NCI-H82 (cell line): ENCODE measurements around the gene TTYH3.
"Not testable (repeated sequence)": the region's sequence is repeated elsewhere in the genome, so short reads cannot be mapped to it uniquely, and the experiment has no call there.

Experiments used
- DNase-seq: peaks from one replicate; lab custom pipeline; 2025; lab: John Stamatoyannopoulos, UW

TTYH3 gene

DNA sequence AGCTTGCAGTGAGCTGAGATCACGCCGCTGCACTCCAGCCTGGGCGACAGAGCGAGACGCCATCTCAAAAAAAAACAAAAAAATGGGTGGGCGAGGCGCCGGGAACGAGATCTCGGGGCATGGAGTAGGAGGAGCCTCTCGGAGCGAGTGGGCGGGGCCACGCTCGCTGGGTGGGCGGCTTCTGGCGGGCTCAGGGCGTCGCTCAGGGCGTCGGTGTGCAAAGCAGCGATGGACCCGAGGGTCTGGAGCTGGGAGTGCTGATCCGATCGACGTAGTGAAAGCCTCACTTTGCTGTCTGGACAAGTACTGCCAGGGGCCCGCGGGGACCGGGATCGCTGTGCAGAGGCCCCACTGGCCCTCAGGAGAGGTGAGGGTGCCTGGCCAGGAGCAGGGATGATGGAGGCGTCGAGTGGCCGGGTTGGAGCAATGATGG, 33.6 kb downstream of the TTYH3 start:
- peak; percentile 43 for DNase-seq

DNA sequence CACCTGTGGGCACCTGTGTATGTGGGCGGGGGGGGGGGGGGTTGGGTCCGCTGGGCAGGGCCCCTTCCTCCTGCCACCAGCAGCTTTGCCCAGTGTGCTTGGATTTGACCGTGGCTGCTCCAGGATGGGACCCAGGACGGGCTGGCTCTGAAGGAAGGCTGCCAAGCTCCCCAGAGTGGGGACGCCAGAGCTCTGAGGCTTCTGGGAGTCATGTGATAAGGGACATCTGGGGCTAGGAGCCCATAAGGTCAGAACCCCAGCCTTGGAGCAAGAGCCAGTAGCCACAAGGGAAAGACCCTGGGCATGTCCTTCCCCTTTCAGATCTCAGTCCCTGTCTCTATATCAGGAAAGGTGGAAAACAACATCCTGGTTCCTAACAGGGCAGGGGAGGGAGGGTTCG, 34.4 kb downstream of the TTYH3 start:
- no peak for DNase-seq

DNA sequence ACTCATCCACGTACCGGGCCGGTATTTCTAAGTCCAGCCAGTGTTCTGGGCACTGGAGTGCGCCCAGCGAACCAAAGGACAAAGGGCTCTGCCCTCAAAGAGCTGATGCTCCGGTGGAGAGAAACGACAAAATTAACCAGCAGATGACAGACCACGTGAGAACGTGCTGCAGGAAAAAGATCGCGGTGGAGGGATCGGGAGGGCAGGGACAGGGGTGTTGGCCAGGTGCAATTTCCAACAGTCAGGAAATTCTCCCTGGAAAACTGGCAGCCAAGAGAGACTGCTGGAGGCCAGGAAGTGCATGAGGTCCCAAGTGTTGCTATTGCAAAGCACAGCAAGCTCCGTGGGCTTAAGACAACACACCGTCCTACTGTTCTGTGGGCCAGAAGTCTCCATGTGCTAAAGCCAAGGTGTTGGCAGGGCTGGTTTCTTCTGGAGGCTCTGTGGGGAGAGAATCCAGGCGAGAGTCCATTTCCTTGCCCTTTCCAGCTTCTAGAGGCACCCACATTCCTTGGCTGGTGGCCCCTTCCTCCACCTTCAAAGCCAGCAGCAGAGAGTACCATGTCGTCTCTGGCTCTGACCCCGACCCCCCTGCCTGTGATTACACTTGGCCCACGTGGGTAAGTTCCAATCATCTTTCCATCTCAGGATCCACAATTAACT, 34.9 kb downstream of the TTYH3 start:
- no peak for DNase-seq

DNA sequence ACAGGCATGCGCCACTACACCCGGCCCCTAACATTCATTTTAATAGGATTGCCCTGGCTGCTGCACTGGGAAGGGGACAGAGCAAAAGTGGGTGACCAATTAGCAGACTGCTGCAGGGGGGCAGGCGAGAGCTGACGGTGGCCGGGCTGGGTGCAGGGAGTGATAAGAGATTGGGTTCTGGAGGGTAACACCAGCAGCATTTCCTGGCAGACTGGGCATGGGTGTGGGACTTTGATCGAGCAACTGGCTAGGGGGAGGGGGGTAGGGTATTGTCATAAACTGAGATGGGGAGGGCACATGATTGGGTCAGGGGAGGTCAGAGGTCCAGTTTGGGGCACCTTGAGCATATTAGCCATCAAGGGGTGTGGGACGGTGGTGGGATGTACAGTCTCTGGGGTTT, 36.1 kb downstream of the TTYH3 start:
- DNase-seq = peak; percentile 35

DNA sequence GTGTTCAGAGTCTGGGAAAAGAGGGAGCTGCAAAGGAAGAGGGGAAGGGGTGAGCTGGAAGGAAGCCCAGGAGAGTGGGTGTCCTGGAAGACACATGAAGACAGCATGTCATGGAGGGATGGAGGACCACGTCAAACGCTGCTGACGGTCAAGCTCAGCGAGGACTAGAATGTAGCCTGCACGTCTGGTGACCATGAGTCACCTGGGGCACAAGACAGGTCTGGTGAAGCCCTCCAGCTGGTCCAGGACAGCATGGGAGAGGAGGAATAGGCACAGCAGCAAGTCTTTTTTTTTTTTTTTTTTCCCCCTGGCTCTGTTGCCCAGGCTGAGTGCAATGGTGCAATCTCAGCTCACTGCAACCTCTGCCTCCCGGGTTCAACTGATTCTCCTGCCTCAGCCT, 36.6 kb downstream of the TTYH3 start:
- no peak for DNase-seq

DNA sequence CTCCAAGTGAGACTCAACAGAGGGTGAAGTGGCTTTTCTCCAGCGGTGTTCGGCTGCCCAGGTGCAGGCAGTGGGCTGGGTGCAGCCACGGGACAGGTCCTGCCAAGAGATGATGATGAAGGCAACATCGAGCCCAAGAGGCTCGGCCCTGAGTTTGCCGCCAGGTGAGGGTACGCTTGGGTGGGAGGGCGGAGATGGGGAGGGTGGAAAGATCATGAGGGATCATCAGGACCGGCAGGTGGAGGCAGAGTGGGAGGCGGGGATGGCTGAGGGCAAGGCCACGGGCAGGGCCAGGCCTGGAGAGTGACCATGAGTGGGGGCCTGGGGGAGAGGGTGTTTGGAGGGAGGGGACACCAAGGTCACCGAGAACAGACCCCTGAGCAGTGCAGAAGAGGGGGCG, 38.4 kb downstream of the TTYH3 start:
- no peak for DNase-seq

DNA sequence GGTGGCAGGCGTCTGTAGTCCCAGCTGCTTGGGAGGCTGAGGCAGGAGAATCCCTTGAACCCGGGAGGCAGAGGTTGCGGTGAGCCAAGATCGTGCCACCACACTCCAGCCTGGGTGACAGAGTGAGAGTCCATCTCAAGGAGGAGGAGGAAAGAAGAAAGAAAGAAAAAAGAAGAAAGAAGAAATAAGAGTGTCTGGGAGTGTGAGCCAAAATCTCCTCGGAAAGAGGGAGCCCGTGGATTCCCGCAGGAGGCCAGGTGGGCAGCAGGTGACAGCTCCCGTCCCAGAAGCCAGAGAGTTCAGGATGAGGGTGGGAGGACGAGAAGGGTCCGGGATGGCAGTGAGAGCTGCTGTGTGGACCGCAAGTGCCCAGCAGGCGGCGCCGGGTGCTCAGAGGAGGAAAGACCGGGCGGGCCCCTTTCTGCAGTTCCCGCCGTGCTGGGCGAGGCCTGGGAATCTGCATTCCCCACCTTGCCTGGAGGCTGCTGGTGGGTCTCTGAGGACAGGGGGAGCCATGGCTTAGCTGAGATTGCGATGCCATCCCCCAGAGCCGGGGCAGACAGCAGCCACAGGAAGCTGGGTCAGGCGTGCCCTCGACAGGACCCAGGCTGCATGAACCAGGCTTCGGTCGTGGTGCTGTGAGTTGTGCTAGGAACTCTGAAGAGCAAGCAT, 39.1 kb downstream of the TTYH3 start:
- peak; percentile 79 for DNase-seq

DNA sequence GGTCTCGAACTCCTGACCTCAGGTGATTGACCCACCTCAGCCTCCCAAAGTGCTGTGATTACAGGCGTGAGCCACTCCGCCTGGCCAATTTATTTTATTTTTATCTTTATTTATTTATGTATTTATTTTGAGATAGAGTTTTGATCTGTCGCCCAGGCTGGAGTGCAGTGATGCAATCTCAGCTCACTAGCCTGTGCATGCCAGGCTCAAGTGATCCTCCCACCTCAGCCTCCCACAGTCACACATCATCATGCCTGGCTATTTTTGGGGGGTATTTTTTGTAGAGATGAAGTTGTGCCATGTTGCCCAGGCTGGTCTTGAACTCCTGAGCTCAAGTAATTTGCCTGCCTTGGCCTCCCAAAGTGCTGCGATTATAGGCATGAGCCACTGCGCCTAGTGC, 41.4 kb downstream of the TTYH3 start:
- DNase-seq = not testable (repeated sequence)

DNA sequence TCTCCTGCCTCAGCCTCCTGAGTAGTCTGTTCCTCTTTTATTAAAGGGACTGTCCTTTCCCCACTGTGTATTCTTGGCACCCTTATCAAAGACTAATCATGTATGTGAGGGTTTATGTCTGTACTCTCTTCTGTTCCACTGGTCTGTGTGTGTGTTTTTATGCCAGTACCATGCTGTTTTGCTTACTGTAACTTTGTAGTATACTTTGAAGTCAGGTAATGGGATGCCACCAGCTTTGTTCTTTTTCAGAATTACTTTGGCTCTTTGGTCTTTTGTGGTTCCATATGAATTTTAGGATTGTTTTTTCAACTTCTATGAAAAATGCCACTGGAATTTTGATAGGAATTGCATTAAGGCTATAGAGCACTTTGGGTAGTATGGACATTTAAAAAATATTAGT, 42.1 kb downstream of the TTYH3 start:
- DNase-seq = no peak

DNA sequence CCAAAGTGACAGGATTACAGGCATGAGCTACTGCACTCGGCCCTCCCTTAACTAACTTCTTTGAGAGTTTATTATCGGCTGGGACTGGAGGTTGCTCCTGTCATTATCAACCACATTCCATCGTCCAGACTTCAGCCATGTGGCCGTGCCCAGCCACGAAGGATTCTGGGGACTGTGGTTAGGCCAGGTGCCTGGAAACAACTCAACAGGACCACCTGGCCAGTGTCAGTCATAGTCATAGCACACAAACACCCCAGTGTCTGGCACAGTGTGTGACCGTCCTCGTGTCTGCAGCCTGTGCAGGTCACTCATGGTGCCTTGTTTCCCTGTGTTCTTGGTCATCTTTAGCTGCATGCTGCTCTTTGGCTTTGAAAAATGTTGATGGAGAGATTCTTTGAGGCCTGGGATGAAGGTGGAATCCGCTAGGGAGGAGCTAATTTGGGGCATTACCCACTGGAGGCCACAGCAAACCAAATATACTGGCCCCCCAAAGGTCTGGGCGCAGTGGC, 43.5 kb downstream of the TTYH3 start:
- DNase-seq = no peak

DNA sequence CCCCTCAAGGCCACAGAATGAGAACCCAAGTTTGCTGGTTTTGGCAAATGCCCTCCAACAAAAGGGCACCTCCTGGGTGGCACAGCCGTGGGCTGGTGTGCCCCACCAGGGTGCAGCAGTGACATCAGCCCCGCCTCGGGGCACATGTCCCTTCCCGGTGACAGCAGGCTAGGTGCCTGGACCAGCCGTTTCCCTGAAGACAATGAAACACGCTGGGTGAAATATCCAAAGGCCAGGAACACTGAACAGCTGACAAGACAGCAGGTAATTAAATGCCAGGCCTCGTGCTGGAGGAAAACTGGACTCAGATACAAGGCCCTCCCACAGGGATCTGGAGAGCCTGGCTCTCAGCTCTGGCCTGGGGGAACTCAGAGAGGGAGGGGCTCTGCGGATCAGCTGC, 44.8 kb downstream of the TTYH3 start:
- not testable (repeated sequence) for DNase-seq

DNA sequence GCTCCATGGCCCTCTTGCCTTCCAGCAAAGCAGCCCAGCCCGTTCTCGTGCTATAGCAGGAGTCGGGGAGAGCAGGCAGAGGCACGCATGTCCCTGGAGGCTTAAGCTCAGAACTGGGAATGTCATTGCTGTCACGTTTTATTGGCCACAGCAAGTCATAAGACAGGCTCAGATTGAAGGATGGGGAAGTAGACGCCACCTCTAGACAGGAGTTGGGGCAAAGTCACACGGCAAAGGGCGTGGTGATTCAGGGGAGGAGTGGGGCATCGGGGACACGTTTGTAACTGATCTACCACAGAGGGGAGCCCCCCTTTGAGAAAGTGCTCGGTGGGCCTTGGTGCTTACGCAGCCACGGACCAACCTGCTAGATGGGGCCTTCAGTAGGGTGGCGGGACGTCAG, 46.7 kb downstream of the TTYH3 start:
- DNase-seq = not testable (repeated sequence)

DNA sequence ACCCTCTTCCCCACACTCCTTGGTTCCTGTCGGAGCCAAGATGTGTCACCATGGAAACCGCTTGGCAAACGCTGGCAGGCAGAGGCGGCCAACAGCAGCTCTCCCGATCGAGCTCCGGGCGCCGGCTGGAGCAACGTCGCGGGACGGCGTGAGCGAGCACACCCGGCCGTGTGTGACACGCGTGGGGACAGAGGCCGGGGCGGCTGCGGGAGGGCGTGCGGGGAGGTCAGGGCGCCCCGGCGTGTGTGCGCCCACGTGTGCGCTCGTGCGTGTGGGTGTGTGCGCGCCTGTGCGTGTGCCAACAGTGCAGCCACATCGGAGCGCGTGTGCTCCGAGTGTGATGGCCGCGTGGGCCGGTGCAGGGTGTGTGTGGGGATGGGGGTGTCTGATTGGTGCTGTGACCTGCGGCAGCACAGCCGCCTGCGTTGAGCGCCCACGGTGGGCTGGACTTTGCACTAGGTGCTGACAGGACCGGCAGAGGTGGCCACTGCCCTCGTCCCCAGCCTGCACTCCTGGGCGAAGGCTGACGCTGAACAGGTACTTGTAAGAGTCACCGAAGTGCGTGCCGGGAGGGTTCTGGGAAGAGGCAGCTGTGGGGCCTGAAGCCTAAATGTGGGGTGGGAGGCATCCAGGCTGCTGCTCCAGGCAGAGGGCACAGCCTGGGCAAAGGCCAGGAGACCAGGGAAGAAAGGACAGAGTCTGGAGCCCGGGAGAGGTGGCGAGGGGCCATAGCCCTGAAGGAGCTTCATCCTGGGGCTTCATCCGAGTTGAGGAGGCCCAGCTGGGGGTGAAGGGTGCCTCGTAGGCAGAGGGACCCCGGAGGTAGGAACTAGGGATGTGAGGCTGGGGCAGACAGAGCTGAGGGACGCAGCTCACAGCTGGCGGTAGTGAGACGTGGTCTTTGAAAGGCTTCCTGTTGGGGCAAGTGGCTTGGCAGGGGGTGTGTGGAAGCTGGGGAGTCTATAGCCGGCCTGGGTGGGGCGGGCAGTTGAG, 47.6 kb downstream of the TTYH3 start:
- not testable (repeated sequence) for DNase-seq

DNA sequence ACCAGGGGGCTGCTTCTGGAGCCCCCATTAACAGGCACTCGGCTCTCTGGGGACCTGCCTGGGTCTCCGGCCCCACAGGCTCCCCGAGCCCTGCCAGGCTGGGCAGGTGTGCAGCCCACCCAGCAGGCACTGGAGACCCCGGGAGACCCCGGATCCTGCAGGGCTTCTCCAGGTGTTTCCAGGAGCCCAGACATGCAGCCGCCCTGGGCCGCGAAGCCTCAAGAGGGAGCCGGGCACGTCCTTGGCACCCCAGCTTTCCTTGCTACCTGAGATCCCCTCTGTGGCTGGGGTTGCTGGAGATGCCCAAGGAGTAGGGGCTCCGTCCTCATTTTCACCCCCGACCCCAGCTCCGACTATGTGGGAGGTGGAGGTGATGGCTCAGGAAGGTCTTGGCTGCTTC, 48.5 kb downstream of the TTYH3 start:
- DNase-seq = no peak

DNA sequence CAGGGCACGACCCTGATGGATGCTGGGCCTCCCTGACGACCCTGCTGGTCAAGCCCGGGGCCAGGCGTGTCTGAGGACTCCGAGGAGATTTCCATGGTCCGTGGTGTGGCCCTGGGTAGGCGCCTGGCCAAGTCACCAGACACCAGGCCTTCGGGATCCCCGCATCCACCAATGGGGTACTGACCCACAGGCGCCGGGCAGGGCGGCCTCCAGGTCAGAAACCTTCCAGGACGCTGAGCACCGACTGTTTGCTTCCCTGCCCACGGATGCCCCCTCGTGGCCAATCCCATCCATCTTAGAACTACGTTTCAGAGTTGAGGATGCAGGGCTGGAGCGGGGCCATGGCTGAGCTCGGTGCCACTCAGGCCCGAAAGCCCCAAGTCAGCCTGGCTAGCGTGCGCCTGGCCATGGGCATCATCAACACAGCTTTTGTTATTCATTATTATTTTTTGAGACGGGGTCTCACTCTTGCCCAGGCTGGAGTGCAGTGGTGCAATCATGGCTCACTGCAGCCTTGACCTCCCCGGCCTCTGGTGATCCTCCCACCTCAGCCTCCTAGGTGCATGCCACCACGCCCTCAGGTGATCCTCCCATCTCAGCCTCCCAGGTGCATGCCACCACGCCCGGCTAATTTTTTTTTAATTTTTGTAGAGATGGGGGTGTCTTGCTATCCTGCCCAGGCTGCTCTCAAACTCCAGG, 49.2 kb downstream of the TTYH3 start:
- DNase-seq = peak; percentile 78

DNA sequence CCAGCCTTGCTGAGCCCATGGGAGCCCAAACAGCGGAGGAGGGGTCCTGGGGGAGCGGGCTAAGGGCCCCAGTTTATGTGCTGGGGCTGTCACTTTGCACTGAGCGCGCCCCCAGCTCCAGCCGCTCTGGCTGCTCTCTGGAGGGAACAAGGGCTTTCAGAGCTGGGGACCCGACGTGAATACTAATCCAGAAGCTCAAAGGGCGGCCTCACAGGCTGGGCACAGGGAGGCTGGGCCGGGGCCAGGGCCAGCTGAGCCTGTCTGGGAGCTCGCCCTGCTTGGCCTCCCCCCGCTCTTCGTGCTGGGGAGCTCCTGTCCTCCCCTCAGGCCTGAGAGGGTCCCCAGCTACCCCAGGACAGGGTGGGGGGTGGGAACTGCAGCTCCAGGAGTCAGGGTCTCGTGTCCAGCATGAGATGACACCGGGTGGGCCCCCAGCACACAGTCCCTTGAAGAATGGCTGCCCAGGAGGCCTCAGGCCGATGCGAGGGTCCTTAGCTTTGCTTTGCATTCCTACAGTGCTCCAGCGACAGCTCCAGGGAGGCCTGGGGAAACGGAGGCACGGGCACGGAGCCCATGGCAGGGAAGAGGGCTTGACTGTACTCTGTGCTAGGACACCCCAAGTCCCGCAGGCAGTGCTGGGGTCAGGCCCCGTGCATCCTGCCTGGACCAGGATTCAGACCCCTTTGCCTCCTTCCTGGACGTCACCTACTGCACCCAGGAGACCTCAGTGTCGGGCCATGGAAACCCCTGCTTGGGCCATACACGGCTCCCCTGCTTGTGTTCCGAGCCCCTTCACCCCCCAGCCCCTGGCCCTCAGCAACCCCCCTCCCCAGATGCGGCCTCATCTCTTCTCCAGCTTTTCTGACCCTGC, 50.4 kb downstream of the TTYH3 start:
- no peak for DNase-seq

DNA sequence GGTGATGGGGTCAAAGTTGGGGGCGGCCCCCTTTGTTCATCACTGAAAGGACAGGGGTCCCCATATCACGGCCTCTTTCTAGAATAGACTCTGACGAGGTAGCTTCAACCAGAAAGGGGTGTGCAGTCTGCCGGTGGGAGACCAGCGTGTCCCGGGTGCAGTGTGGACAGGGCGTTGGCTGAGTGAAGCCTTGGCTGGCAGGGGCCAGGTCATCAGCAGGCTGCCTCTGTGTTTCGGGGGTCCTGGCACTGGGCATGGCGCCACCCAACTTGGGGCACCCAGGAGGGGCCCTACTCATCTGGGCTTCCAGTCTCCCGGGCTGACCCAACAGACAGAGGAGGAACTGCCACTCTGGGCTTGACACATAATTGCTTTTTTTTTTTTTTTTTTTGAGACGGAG, 52.7 kb downstream of the TTYH3 start:
- no peak for DNase-seq

DNA sequence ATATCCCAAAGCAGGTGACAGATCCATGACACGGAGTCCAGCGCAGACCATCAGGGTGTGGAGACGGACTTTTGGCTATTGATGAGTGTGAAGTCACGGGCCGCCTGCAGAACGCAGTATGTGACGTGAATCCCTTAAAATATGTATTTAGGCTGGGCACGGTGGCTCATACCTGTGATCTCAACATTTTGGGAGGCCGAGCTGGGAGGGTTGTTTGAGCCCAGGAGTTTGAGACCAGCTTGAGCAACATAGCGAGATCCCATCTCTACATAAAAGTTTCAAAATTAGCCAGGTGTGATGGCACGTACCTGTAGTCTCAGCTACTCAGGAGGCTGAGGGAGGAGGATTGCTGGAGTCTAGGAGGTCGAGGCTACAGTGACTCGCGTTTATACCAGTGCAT, 54.3 kb downstream of the TTYH3 start:
- no peak for DNase-seq

DNA sequence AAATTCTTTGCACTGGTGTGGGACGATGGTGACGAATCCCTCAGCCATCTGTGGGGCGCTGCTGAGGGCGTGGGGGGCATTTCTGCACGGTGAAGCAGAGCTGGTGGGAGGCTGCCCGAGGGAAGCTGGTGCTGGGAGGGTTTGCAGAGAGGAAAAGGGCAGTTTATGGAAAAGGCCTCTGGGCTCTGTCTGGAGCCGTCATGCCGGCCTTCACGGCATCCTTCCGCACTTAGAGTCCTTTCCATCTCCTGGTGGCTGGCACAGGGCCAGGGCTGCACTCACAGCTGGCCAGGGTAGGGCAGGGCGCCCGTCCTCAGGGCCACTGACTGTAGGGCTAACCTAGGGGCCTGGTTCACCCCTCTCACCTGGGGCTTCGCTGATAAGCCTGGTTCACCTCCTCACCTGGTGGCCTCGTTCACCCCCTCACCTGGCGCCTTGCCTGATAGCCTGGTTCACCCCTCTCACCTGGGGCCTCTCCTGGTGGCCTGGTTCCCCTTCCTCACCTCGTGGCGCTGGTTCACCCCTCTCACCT, 55.6 kb downstream of the TTYH3 start:
- DNase-seq = no peak

DNA sequence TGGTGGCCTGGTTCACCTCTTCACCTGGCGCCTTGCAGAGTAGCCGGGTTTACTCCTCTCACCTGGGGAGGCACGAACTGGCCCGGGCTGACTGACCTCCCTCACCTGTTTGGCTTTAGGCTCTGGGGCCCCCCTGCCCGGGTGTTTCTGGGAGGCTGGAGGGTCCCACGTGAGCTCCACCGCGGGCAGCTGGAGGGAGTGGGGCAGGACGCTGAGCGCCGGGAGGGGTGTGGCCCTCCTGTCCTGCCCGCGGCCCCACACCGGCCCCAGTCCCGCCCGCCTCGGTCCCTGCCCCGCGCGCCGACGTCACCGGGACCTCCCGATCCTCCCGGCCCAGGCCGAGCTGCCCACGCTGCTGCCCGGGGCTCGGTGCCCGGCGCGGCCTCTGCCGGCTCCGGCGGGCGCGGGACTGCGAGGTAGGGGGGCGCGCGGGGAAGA, 56.1 kb downstream of the TTYH3 start, which contains the start of gene AMZ1:
Gene AMZ1 (plus strand): TSS at position 322 of the 438 bp plus-strand sequence. CDS start 12,250 bp downstream, outside the sequence.
- no peak for DNase-seq
